HG03354 (cell line): ENCODE data around the gene LDHA.

Source experiments
- ATAC-seq: cut with Tn5 transposase; IDR thresholded peaks from one replicate; pipeline ENCODE4 v1.9.1; 2021; ENCODE audit warnings: mild to moderate bottlenecking; ENCODE audit not compliant: unreplicated experiment, poor library complexity, severe bottlenecking

The LDHA gene

DNA sequence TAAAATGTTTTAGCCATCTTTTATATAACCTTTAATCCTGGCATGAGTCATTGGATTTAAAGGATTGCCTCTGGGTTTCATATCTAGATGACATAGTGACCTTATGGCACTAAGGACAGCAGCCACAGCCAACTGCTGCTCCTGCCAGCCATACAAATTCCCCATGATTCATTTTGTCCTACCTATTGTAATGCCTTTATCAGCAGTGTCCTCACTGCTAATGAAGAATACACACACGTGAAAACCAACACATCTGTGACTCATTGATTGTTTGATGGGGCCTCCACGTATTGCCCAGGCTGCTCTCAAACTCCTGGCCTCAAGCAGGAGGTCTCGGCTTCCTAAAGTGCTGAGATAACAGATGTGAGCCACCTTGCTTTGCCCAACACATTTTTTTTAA is 63.1 kb downstream of the LDHA start:
- ATAC-seq = no peak
